OCI-M2 (cell line): ENCODE results near the gene CBFA2T3.
"Not testable (repeated sequence)": the region's sequence is repeated elsewhere in the genome, so short reads cannot be mapped to it uniquely, and the experiment has no call there.

ENCODE experiments used
- DNase-seq: peaks from one replicate; lab custom pipeline; 2025; ENCODE audit not compliant: unreplicated experiment; lab: John Stamatoyannopoulos, UW

The CBFA2T3 gene

DNA sequence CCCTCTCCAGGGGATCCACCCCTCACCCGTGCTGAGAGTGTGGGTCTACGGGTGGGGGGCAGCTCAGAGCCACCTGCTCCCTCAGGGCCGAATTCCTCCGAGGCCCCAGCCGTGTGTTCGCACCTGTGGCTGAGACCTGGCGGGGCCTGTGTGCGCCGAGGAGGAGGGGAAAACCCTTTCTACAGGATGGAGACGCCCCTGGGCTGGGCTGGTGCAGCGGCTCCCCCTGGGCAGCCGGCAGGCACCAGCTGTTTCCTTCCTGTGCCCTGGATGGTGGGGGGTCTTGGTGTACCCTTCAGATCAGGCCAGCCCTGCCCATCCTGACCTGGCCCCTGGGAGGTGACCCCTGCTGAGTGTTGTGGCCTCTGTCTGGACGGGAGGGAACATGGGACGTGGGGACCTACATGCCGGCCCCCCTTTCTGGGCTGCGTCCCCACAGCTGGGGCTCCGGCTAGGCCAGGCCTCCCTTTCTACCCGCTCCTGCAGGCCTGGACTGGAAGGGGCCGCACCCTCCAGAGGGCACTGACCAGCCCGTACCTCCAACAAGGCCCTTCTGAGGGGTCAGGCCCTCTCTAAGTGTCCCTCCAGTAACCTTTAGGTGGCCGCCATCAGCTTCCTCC lies 82.2 kb downstream of the CBFA2T3 start:
- no peak for DNase-seq

DNA sequence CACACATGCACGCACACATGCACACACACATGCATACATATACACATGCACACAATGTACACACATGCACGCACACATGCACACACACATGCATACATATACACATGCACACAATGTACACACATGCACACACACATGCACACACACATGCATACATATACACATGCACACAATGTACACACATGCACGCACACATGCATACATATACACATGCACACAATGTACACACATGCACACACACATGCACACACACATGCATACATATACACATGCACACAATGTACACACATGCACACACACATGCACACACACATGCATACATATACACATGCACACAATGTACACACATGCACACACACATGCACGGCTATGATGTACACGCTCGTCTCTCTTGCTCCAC lies 82.7 kb downstream of the CBFA2T3 start:
- not testable (repeated sequence) for DNase-seq

- no peak for DNase-seq
Measured at GRCh38 chr16:88893127-88893968, 83.7 kb downstream of the CBFA2T3 start.

- DNase-seq = no peak
Measured at GRCh38 chr16:88892065-88892464, 84.9 kb downstream of the CBFA2T3 start.

DNA sequence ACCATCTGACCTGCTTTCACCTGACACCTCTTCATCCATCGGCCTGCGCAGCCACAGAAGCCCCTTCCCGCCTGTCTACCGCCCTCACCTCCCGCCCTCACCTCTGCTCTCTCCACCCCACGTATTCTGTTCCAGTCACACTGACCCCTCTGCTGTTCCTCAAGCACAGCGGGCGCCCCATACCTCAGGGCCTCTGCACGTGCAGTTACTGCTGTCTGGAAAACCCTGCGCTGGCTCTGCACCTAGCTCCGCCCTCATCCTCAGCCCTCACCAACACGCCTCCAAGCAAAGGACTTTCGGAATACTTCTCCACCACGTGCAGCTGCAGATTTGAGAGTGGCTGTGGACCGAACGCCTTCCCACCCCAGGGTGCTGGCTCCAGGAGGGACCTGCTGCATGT lies 85.9 kb downstream of the CBFA2T3 start:
- DNase-seq = no peak

- DNase-seq = not testable (repeated sequence)
Measured at GRCh38 chr16:88889702-88890352, 87.2 kb downstream of the CBFA2T3 start.

- DNase-seq = no peak
Measured at GRCh38 chr16:88888461-88889387, 88.3 kb downstream of the CBFA2T3 start.

DNA sequence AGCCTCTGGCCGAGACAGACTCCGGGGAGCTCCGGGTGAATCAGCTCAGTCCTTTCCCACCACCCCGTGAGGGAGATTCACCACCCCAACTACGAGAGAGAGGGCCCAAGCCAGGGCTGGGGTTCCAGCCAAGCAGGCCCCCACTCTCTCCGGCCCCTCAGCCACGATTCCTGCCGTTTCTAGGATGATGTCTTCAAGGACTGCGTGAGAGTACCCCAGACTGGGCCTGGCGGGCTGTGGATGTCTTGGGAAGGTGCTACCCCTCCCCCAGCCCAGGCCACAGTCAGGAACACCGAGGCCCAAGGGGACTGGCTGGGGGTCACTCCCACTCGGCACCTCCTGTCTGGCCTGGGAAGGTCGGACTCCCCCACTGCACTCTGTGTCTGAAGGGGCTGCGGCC lies 89.0 kb downstream of the CBFA2T3 start:
- DNase-seq = no peak

GRCh38 chr16:88886845-88887521 lies 90.0 kb downstream of the CBFA2T3 start:
- DNase-seq = no peak

GRCh38 chr16:88886420-88886844 lies 90.6 kb downstream of the CBFA2T3 start:
- DNase-seq = no peak

- DNase-seq = no peak
Measured at GRCh38 chr16:88885693-88886280, 91.2 kb downstream of the CBFA2T3 start.

DNA sequence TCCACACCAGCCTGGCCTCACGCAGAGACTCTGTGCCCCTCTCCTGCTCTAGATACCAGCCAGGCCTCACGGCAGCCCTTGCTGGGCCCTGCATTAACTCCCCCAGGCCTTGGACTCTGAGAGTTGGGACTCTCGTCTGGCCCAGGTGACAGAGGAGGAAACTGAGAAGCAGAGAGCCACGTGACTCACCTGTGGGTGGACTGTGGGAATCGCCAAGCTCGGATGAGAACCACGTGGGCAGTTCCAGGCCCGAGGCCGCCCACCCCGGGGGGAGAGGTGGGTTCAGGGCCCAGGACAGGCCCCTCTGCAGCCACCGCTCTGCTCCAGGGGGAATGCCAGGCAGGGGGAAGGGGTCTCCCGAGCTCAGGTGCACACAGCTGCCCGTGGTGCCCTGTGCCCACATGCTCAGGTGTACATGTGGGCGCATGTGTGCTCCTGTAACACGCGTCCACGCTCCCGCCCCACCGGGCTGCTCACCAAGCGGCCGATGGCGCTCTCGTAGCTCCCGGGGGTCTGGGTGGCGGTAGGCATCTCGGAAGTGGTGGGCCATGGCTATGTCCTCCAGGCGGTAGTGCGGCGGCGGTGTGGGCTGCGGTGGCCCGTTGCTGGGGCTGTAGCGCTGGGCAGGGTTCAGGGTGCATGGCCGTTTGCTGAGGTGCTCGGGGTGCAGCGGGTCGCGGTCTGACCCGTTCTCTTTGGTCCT lies 92.3 kb downstream of the CBFA2T3 start:
- DNase-seq = no peak

DNA sequence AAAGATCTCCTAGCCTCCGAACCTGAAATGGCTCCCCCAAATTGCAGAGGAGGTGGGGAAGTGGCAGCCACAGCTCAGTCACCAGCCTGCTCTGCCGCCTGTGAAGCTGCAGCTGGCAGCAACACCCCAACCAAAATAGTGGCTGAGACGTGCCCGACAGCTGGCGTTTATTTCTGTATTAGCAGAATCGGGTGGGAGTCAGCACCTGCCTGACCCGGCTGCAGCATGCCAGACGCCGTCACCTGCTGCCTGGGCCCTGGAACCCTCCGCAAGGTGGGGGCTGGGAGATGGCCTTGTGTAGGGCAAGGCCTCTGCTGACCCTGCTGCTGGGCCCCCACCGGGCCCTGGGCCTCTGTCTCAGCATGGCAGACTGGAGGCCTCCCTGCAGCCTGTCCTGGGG lies 93.1 kb downstream of the CBFA2T3 start:
- DNase-seq = no peak

- DNase-seq = no peak
Measured at GRCh38 chr16:88883117-88883895, 93.7 kb downstream of the CBFA2T3 start.

DNA sequence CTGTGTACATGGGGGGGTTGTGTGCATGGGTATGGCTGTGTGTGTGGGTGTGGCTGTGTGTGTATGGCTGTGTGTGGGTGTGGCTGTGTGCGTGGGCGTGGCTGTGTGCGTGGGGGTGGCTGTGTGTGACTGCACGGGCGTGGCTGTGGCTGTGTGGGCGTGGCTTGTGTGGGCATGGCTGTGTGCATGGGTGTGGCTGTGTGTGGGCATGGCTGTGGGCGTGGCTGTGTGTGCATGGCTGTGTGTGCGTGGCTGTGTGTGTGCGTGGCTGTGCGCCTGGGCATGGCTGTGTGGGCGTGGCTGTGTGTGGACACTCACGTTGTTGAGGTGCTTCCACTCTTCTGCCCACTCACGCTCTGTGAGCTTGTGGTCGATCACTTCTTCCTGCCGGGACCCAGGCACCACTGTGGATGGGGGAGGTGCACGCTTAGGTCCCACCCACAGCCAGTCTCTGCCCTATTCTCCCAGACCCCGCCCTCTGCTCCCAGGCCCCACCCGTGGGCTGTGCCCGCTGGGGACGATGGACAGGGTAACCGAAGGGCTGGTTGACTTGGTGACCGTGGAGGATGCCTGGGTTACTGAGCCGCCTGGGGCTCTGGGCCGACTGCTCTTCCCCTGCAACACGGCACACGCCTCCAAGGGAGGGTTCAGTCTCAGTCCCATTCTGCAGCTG lies 94.5 kb downstream of the CBFA2T3 start:
- DNase-seq = no peak

GRCh38 chr16:88881675-88882357 lies 95.2 kb downstream of the CBFA2T3 start:
- DNase-seq = no peak

DNA sequence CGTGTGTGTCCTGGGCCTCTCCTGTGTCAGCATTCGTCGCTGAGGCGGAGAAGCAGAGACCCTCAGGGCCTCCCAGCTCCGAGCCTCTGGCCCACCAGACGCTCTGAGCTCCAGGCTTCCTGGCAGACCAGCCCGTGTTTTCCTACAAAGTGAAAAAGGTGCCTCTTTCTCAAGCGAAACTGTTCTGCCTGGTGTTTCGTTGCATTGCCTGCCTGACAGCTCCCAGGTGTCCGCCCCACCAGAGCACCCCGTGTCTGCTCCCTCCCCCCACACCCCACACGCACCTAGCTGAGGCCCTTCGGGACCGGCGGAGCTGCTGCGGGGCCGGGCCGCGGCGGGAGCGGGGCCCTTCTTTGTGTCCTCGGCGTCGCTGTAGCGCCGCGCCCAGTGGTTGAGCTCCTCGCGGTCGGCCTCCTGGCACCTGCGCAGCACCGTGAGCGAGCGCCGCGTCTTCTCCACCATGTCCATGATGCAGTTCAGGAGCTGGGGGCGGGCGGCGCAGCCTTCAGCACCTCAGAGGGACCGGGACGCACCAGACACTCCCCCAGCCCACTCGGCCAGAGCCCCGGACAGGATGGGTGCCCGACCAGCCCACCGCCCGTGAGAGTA lies 95.9 kb downstream of the CBFA2T3 start:
- DNase-seq = no peak
